Stimulated activated naive CD8-positive, alpha-beta T cell treated with anti-CD3 and anti-CD28 coated beads, Interleukin-15, Interleukin-2, amounts not matched to agents 100 U/mL and 50 U/mL, for 24 hours (primary cell): ENCODE results near the gene LYST.
"Not testable (repeated sequence)": the region's sequence is repeated elsewhere in the genome, so short reads cannot be mapped to it uniquely, and the experiment has no call there.

Experiments used
- ATAC-seq: fragments of 150-1000 bp; cut with Tn5 transposase; one replicate; pipeline ENCODE4 v1.10.0; 2021
- DNase-seq: peaks from one replicate; pipeline ENCODE4 v3.0.0; 2021

The LYST gene

DNA sequence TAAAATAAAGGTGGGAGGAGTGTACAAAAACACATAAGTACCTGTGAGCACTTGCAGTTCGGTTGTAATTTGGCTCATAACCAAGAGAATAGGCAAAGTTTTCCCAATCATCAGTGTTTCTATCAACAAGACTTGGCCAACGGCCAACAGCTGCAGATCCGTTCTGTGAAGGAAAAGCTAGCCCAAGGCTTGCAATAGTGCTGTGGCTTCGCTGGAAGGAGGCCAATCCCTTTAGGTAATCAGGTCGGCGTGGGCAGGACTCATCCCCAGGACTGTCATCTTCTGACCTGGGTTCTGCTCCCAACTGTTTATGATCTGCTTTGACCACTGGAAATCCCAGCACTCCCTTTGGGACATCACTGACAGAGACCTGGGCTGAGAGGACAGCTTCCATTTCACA lies 107.8 kb downstream of the LYST start:
- ATAC-seq = no peak

DNA sequence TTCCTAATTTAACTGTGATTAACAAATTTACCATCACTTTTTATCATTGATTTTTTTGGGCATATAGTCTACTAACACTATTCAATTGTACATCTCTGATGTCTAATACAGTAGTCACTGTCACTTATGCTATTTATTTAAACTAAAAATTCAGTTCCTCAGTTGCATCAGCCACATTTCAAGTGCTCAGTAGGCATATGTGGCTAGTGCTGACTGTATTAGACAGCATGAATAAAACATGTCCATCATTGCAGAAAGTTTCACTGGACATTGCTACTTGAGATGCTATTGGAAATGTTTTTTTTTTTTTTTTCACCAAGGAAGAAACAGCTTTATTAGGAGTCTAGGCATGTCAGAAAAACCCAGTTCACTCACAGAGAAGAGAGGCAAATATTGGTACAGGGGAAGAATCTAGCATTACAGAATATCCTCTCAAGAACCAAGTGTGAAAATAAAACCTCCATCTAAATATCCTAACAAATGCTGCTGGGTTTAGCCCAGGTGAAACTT lies 109.1 kb downstream of the LYST start:
- no peak for ATAC-seq
- no peak for DNase-seq

More for the DNA sequence above, 107.8 kb downstream of the LYST start:
- no peak for DNase-seq

GRCh38 chr1:235754186-235754585 lies 112.5 kb downstream of the LYST start:
- not testable (repeated sequence) for DNase-seq, ATAC-seq

DNA sequence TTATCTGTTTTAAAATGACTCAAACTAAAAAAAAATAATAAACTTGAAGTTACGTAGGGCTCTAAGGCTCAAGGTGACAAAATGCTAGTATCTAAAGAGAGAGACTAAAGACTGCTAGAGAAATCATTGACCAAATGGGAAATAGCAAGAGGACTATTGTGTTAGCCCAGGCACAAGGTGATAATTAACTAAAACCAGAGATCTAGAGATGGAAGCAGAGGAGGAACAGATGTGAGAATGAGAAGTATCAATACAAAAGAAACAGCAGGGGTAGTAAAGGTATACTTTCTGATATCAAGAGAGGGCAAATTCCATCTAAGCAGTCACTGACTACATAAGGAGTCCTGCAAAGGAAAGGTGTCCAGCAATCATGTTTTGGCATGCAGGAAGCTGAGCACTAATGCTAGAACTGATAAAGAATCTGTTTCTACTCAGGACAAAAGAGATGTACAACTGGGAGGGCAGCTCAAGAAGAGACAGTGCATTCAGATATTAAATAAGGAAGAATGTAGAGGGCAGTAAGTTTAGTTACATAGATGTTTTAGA lies 116.9 kb downstream of the LYST start:
- no peak for DNase-seq
- no peak for ATAC-seq

- DNase-seq = no peak
- ATAC-seq = no peak
Measured at GRCh38 chr1:235748747-235749146, 118.0 kb downstream of the LYST start.

DNA sequence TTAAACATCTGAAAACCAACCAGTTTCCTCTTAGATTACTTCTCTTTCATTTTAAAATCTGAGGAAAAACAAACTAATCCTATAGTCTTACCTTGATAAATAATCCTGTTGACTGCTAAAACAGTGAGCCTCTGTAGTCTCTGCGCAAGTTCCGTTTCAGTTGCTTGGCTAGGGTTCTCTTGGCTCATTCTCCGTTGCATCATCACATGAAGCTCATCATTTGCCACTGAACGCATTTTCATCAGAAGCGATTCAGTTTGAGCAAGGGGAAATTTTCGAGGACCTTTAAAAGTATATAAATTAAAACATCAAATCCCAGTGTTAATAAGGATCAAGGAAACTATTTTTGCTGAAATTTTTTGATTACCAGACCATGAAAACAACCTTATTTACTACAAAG lies 120.5 kb downstream of the LYST start:
- ATAC-seq (no peak), DNase-seq (no peak)

GRCh38 chr1:235745503-235746136 lies 121.1 kb downstream of the LYST start:
- ATAC-seq = peak; percentile 46
- DNase-seq = no peak

GRCh38 chr1:235742914-235743599 lies 123.6 kb downstream of the LYST start:
- no peak for DNase-seq
- ATAC-seq = no peak

DNA sequence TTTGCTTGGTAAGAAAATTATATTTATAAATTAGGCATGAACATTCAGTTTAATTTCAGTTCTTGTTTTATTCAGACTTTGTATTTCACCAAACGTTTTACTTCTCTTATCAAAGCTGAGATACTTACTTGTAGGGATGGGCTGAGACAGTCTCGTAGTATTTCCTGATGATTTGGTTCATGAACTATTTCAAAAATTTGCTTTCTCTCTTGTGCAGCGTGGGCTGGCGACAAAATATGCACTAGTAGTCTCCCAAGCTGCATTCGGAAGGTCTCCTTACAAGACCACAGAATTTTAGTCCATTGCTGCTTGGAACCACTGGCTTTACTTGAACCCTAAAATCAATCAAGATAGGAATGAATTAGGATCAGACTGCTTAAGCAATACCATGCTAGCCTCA lies 125.4 kb downstream of the LYST start:
- ATAC-seq = no peak
- DNase-seq = no peak

DNA sequence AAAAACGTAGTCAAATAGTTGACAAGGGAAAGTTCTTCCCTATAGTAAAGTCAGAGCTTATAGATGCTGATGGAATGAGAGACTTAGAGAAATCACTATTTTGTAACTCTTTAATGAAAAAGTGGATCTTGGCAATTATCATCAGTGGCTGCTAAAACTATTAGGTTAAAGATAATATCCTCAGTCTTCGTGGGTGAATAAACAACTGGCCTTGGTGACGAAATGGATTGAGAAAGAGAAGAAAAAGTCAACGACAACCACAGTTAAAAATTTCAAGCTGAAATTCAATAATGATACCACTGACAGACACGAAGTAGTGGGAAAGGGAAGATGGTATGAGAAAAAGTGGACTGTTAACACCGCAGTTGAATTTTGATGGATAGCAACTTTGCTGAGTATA lies 127.1 kb downstream of the LYST start:
- DNase-seq (no peak), ATAC-seq (no peak)

DNA sequence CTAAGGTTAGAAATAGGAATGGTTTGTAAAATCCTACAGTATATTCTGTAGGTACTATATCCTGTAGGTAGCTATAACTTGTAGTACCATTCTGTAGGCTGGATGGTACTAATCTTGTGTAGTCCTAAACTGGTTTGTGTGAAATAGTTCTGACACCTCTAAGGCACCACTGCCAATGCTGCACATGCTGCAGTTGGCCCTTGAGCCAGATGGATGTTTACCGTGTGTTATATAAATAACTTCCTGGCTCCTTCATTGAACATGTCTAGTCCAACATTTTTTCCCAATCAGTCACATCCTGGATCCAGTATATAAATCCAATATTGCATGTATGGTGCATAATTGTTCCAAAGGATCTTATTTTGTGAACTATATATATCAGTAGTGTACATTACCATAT lies 127.6 kb downstream of the LYST start:
- ATAC-seq = no peak
- no peak for DNase-seq

DNA sequence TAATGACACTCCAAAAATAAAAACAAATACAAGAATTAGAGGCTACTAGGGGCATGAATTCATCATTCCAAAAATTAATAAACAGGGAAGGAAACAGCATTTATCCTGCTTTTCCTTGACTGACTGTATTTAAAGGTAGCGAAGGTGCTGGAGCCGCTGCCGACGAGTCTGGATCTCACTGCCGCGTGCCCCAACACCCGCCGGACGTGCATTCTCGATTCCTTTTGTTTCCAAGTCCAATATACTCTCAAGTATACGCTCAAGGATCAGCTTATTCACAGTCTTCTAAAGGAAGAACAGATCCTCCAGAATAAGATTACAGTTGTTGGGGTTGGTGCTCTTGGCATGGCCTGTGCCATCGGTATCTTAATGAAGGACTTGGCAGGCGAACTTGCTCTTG lies 129.0 kb downstream of the LYST start:
- ATAC-seq (no peak), DNase-seq (no peak)

GRCh38 chr1:235736263-235736662 lies 130.4 kb downstream of the LYST start:
- DNase-seq (no peak), ATAC-seq (no peak)

DNA sequence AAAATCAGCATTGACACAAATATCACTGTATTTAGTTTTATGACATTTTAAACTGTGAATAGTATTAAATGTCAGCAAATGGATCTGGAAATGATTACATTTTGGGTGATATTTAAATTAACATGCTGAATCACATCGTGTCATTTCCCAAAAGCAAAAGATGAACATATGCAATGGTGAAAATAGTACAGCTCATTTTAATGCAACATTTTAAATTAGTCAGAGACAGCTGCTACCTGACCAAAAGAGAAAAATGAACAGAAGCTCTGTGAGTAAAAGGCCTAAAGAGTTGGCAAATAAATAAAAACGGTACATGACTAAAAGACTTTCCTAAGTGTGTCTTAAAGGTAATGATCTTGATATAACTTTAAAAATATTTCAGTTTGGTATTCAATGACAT lies 131.1 kb downstream of the LYST start:
- DNase-seq = no peak
- peak; percentile 55 for ATAC-seq

- ATAC-seq (peak; percentile 65), DNase-seq (no peak)
Measured at GRCh38 chr1:235734335-235734734, 132.4 kb downstream of the LYST start.

DNA sequence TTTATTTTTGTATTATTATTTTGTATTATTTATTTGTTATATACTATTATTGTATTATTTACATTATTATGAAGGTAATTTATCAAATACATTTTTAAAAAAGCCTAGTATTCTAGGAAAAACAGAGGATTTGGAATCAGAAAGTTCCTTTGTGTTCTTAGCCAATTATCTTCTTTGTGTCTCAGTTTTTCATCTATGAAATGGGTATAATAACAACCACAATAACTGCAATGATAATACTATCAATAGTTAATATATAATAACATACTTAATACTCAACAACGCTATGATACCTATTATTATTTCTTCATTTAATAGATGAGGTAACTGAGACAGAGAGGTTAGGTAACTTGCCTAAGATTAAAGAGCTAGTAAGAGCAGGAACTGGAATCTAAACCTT lies 136.7 kb downstream of the LYST start:
- ATAC-seq (no peak), DNase-seq (no peak)

- DNase-seq = no peak
- no peak for ATAC-seq
Measured at GRCh38 chr1:235726557-235726956, 140.1 kb downstream of the LYST start.

DNA sequence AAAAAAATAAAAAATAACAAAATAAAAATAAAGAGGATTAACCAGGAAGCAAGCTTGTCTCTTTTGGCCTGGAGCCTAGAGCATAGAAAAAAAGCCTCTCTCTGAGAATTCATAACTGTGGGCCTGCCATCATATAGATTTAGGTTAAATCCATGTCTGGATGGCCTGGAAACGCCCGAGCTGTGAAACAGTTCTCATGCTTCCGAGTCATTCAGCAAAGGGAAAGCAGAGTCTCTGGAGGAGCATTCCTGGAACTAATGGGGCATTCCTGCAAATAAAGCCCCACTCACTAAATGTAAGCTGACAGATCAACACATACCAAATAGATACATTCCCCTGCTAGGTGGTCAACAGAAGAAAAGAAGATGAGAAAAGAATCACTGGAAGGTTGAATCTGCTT lies 141.3 kb downstream of the LYST start:
- DNase-seq = no peak
- ATAC-seq = no peak

- DNase-seq (no peak), ATAC-seq (no peak)
Measured at GRCh38 chr1:235724730-235725129, 142.0 kb downstream of the LYST start.

GRCh38 chr1:235722858-235723257 lies 143.8 kb downstream of the LYST start:
- no peak for DNase-seq

DNA sequence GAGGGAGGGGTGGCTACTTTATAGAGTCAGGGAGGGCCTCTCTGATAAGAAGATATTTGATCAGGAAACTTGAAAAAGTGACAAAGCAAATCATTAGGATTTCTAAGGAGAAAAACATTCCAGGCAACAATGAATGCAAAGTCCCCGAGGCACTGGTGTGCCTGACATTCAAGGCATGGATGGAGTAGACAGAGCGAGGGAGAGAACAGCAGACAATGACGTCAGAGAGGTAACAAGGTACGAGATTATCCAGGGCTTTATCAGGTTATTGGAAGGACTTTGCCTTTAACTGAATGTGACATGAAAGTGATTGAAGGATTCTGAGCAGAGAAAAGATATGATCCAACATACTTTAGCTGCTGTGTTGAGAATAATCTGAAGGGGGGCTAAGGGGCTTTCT lies 144.7 kb downstream of the LYST start:
- ATAC-seq = no peak
- DNase-seq = no peak

More at GRCh38 chr1:235722858-235723257, 143.8 kb downstream of the LYST start:
- no peak for ATAC-seq

DNA sequence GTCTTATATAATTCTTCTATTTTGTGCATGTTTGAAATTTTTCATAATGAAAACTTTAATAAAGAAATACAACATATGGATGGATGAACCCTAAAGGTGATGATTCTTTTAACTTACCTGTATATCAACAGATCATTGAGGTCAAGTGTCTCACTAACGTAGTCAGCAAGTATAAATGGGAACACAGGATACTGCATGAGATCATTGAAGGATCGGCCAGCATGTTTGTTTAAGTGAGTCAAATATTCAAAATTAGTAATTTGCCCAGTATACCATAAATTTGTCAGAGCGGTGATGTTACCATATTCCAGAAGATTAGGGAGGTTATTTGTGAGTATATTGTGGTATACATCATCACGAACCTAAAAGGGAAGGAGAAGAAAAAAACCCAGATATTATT lies 146.2 kb downstream of the LYST start:
- ATAC-seq (no peak), DNase-seq (no peak)

GRCh38 chr1:235714205-235714897 lies 152.4 kb downstream of the LYST start:
- ATAC-seq = no peak
- DNase-seq = no peak
